GM19372 (cell line): ENCODE data around the gene IFNA14.
A peak's percentile ranks its signal among the peaks of the same experiment; 100 is the strongest.
"Not testable (repeated sequence)": the region's sequence is repeated elsewhere in the genome, so short reads cannot be mapped to it uniquely, and the experiment has no call there.

Source experiments
- ATAC-seq: cut with Tn5 transposase; IDR thresholded peaks from one replicate; pipeline ENCODE4 v1.9.1; 2021; ENCODE audit warnings: mild to moderate bottlenecking, low read depth, moderate library complexity; ENCODE audit not compliant: unreplicated experiment

The IFNA14 gene

DNA sequence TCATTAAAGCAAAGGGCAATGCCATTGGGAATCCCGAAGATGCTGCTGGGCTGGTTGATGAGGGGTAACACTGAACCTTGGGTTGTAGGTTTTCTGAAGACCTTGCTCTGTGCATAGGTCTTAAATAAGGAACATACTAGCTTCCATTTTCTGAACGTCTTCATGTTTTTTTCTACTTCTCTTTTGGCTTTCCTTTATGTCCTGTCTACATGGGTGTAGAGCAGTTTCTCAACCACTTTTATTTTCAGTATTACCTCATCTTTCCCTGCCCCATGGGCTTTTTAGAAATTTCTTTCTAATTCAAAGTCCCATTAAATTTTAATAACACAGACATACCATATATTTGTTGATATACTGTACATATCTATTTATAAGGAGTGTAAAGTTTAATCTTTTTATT, at the start of gene IFNA14:
IFNA14 (minus strand) TSS at position 95 of the 400 bp plus-strand sequence; CDS start at position 25, 70 bp downstream.
- no peak for ATAC-seq

DNA sequence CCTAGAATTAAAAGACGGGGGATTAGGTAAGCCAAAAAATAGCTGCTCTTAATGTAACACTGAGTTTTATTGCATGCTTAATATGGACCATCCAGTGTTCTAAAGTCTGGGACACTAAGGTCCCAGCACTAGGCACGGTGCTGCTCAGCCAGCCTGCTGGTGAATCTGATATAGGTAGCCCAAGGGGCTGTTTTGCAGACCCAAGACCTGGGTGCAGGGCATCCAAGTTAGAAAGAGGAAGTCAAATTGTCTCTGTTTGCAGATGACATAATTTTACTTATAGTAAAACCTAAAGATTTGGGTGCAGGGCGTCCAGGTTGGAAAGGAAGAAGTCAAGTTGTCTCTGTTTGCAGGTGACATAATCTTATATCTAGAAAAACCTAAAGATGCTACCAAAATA, 47.5 kb upstream of the IFNA14 start:
- no peak for ATAC-seq

- no peak for ATAC-seq
Observed at GRCh38 chr9:21286659-21287058, 46.9 kb upstream of the IFNA14 start.

- ATAC-seq = no peak
Observed at GRCh38 chr9:21286099-21286498, 46.3 kb upstream of the IFNA14 start.

GRCh38 chr9:21281275-21281674, 41.5 kb upstream of the IFNA14 start:
- ATAC-seq = no peak

DNA sequence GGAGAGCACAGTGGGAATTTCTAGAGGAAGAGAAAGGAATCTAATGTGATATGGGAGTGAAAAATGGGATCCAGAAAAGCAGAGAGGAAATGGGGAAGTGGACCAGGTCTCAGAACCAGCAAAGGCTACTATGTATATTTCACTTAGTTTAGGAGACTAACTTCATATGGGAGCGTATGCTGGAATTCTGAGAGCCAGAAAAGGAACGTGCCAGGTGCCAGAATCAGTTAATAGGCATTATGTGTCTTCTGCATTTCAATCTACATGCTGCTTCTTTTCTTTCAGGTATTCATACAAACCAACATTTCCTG, 28.5 kb upstream of the IFNA14 start:
- no peak for ATAC-seq

DNA sequence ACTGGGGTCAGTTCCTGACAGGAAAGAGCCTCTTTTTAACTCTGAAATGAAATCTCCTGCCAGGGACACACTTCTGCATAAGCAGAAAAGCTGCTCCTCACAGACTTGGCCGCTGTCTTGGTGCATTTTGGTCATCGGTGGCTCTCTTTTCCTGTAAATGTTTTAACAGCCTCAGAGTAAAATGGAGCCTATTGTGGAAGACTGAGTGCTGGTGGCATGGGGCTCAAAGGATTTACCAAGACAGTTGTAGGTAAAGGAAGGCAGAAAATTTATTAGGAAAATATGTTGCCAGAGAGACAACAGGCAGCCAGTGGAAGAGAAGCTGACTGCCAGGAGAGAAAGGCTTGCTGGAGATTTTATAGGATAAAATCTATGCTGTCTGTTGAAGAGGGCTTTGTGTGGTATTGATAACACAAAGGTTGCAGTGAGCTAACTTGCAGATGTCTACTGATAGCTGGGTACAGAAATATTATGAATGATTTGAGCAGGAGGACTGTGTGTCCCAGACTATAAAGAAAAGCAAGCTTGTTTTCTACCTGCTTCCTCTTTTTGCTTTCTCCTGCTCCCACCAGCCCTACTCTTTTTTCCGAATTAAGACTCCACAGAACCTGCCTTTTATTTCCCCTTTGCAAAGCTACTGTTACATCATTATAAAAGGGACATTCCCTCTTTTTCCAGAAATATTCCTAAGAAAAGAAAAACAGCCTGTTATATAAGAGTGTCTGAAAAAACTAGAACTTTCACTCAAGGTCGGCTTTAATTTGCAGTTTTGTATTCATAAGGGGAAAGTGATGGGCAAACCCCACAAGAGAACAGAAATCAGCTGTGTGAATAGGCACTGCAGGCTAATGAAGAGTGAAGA, 27.9 kb upstream of the IFNA14 start:
- ATAC-seq = no peak

GRCh38 chr9:21266733-21267484, 27.1 kb upstream of the IFNA14 start:
- ATAC-seq = no peak

- ATAC-seq = no peak
Observed at GRCh38 chr9:21265421-21266189, 25.8 kb upstream of the IFNA14 start.

DNA sequence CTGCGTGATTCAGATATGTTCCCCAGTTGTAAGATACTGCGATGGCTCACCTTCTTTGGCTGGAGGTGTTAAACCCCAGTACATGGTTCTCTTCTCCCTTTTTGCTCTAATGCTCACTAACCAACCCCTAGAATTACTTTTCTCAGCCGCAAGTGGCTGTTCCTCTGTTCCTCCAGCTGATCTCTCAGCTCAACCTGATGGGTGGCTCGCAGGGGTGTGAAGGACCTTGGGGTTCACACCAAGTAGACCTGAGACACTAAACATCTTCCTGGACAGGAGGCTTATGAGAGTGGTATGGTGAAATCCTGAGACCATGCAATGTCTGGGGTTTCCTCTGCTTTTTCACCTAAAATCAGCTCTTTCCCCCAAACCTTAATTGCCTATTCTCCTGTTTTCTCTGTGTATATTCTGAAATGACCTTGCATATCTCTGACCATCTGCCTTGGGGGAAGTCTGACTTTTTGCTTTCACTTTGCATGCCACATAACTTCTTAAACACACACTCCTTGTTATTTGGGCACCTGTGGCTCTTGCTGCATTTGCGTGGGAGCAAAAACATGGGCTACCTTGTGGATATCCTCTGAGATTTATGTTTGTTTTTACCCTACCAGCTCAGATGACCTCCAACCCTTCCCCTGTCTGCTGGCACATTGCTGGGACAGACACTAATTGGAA, 15.9 kb upstream of the IFNA14 start:
- no peak for ATAC-seq

- ATAC-seq = peak; percentile 77
Observed at GRCh38 chr9:21252721-21253547, 13.1 kb upstream of the IFNA14 start.

GRCh38 chr9:21251638-21252037, 11.8 kb upstream of the IFNA14 start:
- ATAC-seq = no peak

- no peak for ATAC-seq
Observed at GRCh38 chr9:21251190-21251589, 11.4 kb upstream of the IFNA14 start.

DNA sequence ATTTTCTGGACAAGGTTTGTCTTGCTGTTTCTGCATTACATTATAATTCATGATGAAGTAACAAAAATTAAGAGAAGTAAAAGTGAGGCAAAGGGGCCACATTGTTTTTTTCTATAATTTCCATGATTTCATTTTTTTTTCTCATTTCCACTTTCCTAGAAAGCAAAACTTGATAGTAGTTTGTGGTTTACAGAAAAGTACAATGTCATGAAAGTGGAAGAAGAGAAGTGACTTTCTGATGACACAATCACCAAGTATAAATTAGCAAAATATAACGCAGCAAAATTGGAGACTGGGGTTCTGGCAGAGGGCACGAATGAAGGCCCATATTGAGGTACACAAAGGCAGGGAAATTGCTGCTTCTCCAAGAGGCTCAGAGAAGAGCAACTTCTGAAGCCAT, 5.0 kb upstream of the IFNA14 start:
- ATAC-seq = no peak

DNA sequence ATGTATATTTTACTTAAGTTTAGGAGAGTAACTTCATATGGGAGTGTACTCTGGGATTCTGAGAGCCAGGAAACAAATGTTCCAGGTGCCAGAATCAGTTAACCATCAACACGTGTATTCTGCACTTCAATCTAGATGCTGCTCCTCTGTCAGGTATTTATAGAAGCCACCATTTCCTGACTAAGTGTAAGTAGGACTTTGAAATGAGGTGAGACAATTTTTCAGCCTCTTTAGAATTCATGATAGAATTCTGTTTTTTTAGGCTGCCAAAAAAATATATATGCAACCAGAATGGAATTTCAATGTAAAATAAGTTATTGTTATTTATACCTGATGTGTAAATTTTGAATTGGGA, 3.5 kb downstream of the IFNA14 start:
- ATAC-seq = not testable (repeated sequence)

DNA sequence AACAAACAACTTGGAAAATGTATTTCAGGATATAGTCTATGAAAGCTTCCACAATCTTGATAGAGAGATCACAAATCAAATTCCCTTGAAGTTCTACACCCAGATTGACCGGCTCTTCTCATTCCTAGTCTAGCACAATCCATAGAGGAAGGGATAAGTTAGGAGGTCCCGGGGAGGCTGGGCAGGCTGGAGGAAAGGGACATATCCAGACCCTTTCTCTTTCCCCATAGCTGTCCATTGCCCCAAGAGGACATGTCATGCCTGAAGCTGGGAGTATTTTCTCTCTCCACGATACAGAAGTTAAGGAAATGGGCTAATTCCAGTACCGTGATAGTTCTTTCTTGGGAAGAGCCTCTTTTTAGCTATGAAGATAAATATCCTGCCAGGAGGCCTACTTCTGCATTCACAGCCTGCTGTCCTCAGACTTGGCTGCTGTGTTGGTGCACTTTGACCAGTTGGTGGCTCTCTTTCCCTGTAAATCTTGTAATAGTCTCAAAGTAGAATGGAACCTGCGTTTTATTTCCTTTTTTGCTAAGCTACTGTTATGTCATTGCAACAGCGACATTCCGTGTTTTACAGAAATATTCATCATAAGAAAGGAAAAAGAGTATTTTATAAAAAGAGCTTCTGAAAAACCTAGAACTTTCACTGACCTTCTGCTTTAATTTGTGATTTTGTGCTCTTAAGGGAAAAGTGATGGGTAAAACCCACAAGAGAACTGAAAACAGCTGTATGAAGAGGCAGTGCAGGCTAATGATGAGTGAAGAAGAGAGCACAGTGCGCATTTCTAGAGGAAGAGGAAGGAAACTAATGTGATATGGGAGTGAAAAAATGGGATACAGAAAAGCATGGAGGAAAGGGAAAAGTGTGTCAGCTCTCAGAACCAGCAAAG, 4.1 kb downstream of the IFNA14 start:
- ATAC-seq = peak; percentile 82

DNA sequence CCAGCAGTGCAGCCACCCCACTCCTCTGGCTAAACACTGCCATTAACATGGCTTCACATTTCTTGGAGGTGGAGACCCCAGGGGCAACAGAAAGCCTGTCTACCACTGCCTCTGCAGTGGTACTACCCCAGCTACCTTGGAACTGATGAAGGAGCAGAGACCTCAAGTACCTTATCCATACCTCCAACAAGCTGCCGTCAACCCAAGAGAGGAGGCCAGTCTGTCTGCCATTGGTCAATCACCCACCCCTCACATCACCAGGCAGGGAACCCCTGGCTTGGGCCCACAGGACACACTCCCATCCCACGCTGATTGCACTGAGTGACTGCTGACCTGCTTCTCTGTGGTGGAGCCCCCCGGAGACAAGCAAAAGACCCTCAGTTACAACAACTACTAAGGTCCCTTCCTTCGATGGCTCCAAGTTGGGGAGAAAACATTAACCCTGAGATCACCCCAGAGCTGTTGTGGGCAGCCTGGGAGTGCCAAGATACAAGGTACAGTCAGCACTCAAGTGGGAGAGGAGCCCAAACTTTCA, 5.6 kb downstream of the IFNA14 start:
- no peak for ATAC-seq

DNA sequence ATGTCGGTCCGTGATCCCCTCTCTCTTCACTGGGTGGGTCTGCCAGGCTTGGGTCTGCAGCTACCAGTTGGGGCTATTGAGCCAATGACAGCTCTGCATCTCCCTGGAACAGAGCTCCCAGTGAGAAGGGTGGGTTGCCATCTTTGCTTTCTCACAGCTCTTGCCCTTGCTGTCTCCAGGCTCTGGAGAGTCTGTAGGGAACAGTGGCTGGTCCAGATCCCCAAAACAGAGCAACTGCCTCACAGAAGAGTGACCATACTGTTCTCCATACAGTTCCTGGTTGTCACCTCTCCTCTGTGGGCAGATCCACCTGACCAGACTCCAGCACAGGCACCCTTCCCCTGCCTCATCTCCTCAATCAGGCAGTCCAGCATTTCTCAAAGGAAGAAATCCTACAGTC, 6.5 kb downstream of the IFNA14 start:
- no peak for ATAC-seq

- ATAC-seq = no peak
Observed at GRCh38 chr9:21228122-21228521, 11.7 kb downstream of the IFNA14 start, which contains the start of gene IFNA17. Gene IFNA17 (minus strand): TSS chr9:21228222. CDS start chr9:21228173, 49 bp downstream.
